ENCODE data around the gene MERTK.
"Not testable (repeated sequence)": the region's sequence is repeated elsewhere in the genome, so short reads cannot be mapped to it uniquely, and the experiment has no call there.

The MERTK gene

GRCh38 chr2:111903930-111904439 is 5.6 kb downstream of the MERTK start:
- TF ChIP-seq CTCF (conservative IDR thresholded peaks at IDR 0.05; ENCODE audit: control insufficient read depth, insufficient read depth, low read depth, low read length) = no peak
- no peak overlapping the region for H3K4me3 ChIP-seq (ENCODE audit: control insufficient read depth, low read depth, low read length)
- DNase-seq (ENCODE audit: low read depth) = no peak

GRCh38 chr2:111904726-111905474 is 6.5 kb downstream of the MERTK start:
- H3K4me3 ChIP-seq (ENCODE audit: control insufficient read depth, low read depth, low read length) = no peak overlapping the region
- no peak for TF ChIP-seq CTCF (conservative IDR thresholded peaks at IDR 0.05; ENCODE audit: control insufficient read depth, insufficient read depth, low read depth, low read length)
- no peak for DNase-seq (ENCODE audit: low read depth)

GRCh38 chr2:111905475-111905869 is 7.1 kb downstream of the MERTK start:
- H3K4me3 ChIP-seq (ENCODE audit: control insufficient read depth, low read depth, low read length) = not testable (repeated sequence)

GRCh38 chr2:111905990-111906735 is 7.8 kb downstream of the MERTK start:
- TF ChIP-seq CTCF (conservative IDR thresholded peaks at IDR 0.05; ENCODE audit: control insufficient read depth, insufficient read depth, low read depth, low read length) = no peak
- no peak for DNase-seq (ENCODE audit: low read depth)
- H3K4me3 ChIP-seq (ENCODE audit: control insufficient read depth, low read depth, low read length) = no peak overlapping the region

More at GRCh38 chr2:111905475-111905869, 7.1 kb downstream of the MERTK start:
- not testable (repeated sequence) for DNase-seq (ENCODE audit: low read depth)

GRCh38 chr2:111908578-111908977 is 10.2 kb downstream of the MERTK start:
- no peak for DNase-seq (ENCODE audit: low read depth)
- no peak overlapping the region for H3K4me3 ChIP-seq (ENCODE audit: control insufficient read depth, low read depth, low read length)
- TF ChIP-seq CTCF (conservative IDR thresholded peaks at IDR 0.05; ENCODE audit: control insufficient read depth, insufficient read depth, low read depth, low read length) = no peak

- no peak overlapping the region for H3K4me3 ChIP-seq (ENCODE audit: control insufficient read depth, low read depth, low read length)
- DNase-seq (ENCODE audit: low read depth) = no peak
- TF ChIP-seq CTCF (conservative IDR thresholded peaks at IDR 0.05; ENCODE audit: control insufficient read depth, insufficient read depth, low read depth, low read length) = no peak
These were observed 10.7 kb downstream of the MERTK start for GRCh38 chr2:111909079-111909478.

- DNase-seq (ENCODE audit: low read depth); H3K4me3 ChIP-seq (ENCODE audit: control insufficient read depth, low read depth, low read length): not testable (repeated sequence)
These were observed 11.6 kb downstream of the MERTK start for GRCh38 chr2:111909997-111910396.
